Cerebellar nuclear complex (tissue), 1 donor: ENCODE data around the gene HOXD9.

Experiments used
- DNase-seq, 2 experiments: peaks; one replicate each; lab custom pipeline; 2025; lab: John Stamatoyannopoulos, UW

The HOXD9 gene

DNA sequence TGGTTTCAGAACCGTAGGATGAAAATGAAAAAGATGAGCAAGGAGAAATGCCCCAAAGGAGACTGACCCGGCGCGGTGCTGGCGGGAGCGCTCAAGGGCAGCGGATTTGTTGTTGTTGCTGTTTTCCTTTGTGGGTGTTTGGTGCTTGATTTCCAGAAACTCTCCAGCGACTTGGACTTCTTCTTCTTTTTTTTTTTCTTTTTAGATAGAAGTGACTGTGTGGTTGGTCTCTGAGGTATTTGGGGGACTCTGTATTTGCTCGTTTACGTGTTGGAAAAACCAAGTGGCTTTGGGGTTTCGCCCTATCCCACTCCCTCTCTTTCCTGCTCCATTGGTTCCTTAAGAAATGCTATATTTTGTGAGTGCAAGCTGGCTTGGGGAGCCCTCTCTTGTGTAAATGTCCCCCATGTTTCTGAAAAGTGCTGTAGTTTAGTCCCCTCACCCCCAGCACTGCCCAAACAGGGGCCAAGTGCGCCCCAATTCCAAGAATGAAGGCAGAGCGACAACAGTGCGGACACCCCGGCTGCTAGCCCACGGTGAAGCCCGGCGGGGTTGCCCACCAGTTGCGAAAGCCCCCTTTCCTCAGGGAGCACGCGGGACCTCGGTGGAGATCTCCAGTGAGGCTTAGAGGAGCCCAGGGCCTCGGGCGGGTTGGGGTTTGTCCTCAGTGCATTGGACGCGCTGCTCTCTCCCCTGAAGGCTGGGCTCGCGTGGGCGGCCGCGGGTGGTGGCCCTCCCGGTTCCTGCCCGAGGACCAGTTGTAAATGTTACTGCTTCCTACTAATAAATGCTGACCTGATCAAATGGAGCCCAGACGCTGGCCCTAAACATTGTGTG lies 1.8 kb downstream of the HOXD9 start:
- no peak for DNase-seq

DNA sequence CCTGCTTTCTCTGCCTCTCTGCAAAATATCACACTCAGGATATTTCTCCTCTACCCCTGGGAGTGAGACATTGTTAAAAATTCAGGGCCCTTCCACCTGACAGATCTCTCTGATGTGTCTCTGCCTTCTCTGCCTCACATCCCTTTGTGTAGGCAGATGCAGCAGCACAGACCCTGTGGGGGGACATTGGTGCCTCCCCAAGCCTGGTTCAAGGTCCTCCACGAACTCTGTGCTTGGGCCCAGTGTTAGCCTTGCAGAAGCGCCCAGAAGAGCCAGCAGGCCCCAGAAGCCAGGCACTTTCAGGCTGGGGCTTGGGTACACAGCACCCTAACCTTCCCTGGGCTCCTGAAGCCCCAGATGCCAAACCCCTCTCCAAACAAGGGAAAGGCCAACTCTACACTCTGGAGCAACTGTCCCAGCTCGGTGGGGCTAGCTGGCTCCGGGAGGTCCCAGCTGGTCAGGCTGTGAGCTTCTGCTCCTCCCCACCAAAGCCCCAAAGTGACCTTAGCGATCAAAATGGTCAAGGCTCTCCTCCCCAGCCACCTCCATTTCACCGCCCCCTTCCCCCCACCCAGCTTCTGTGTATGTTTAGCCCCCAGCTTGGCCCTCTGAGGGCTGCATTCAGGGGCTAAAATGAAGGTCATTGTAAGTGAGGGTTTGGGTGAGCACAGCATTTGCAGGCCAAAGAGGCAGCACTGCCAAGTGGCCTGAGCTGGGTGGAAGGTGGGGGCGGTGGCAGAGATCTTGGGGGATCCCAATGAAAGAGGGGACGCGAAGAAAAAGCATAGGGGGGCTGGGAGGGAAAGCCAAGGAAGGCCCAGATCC lies 2.6 kb downstream of the HOXD9 start:
- DNase-seq = no peak

DNA sequence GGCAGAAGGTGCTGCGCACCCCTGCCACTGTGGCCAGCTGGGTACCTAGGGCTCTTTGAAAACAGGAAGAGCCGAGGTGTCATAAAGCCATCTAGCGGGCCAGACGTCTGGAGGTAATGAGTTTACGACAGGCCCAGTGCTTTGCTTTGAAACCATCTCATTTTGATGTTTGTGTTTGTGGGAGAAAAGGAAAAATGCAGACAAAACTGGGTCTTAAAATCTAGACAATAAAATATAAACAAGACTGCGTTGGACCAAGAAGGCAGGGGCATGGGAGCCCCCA lies 3.2 kb downstream of the HOXD9 start:
- DNase-seq = no peak

DNA sequence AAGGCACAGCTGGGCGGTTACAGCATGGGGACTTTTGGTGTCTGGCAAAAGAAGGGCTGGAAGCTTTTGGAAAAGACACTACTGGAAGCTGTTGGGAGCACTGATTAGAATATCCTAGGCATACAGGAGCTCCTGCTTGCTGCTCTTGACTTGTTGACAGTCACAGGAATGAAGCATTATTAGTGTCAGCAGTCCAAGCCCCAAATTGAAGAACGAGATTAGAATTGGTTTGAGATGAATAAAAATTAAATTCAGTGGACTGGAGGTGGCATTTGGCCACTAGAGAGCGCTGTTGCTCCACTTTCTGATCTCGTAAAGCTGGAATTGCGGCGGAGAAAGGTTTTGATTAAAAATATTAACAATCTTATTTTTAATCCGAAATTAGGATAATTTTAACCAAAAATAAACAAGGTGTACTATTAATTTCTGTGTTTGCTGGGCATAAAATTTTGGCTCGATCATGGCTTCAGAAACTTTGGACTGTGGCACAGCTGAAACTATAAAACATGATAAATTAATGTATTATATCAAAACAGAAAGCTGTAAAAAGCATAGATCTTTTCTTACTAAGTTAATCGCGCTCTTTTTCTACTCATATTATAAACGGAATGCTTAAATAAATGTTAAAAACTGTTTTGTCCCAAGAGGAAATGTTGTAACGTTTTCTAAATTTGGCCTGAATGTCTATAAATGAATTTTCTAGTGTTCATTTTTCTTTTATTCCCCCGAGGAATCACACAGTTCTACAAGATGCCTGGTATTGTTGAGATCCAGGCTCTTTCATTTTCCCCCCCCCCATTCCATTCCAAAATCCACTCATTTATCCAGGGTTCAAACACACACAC lies 4.6 kb downstream of the HOXD9 start:
- DNase-seq = no peak

DNA sequence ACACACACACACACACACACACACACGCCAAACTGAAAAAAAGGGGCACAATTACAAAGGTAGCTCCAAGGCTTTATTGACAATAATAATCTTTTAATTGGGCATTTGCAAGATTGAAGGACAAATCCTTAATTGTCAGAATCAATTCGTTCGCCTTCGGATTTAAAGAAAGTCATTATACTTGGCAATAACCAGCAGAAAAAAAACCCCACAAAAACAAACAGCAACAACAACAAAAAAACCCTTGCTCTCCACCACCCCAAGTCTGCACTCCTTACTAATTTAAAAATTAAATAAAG lies 5.2 kb downstream of the HOXD9 start:
- no peak for DNase-seq

DNA sequence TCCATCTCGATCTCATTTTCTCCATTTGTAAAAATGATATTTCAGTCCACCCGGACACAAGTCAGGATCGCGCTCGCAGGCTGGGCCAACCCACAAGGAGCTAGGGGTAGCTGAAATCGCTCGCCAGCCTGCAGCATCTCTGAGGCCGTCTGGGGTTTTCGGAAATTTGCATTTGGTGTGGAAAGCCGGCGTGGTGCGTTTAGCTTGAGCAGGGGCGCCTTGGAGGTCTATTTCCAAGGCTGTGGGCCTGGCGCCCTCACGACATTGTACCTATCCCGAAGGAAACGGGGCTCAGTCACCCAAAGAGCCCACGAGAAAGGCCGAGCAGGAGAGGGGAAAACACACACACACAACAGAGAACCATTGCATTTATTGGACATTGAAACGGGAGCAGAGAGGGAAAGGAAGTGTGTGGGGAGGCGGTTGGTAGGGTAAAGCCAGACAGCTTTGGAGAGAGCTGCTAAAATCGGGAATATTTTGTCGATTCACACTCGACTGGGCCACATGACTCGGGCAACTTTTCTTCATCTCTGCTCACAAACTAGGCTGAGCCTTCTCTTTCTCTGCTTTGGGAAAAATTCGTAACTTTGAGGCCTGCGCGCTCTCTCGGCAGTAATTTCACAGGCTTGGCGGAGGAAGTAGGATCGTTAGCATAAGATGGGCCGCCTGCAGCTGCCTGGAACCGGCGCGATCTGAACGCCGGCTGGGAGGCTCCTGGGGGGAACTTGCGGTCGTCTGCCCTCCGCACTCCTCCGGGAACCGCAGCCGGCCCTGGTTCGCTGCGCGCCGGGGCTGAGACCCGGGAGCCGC lies 5.9 kb downstream of the HOXD9 start:
- DNase-seq = no peak

DNA sequence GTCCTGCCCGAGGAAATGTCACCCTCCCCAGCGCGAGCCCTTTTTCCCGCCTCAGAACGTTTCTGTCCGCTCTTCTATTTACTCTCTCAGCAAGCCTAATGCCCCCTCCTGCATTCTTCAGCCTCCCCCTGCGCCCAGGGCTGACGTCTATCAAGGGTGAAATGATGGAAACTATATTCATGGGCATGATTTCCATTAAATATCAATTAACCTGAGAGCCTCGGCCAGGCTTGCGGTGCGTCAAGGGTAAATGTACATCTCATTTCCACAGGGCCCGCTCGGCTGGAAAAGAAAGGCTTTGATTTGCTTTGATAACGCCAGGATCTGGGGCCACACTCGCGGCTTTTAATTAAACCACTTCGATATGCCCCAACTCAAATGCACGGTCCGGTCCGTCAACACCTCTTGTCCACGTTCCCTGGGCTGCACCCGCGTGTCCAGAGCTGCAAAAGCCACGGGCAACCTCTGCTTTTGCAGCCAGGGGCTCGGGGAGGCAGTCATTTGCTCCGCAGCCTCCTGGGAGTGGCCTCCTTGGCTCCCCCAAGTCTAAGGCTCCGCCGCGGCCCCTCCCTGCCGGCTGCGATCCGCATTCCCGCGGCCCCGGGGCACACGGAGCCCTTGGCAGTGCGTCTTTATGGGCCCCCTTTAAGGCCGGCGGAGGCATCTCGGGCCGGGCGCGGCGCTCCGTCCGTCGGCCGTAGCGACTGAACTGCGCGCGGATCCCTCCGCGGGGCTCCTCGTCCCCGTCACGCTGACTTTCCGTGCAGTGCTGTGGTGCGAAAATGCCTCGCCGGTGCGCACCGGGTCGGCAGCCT lies 6.7 kb downstream of the HOXD9 start, which contains the start of gene HOXD8:
Gene HOXD8, plus strand, starts transcription at position 724 of the 815 bp plus-strand sequence. CDS start 662 bp downstream, outside the sequence.
- no peak for DNase-seq

DNA sequence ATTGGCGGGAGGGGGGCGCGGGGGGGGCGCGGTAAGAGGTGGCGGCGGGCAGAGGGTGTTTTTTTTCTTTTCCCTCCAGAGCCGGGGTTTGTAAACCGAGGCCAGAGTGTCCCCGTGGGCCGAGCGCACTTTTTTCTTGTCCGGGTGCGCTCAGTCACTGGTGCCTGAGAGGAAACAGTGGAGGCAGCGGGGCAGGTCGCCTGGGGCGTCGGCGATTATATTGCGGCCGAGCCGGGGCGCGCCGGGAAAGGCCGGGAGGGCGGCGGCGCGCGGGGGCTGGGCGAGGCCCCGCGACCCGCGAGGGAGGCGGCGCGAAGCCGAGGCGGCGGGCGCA lies 7.3 kb downstream of the HOXD9 start:
- no peak for DNase-seq

DNA sequence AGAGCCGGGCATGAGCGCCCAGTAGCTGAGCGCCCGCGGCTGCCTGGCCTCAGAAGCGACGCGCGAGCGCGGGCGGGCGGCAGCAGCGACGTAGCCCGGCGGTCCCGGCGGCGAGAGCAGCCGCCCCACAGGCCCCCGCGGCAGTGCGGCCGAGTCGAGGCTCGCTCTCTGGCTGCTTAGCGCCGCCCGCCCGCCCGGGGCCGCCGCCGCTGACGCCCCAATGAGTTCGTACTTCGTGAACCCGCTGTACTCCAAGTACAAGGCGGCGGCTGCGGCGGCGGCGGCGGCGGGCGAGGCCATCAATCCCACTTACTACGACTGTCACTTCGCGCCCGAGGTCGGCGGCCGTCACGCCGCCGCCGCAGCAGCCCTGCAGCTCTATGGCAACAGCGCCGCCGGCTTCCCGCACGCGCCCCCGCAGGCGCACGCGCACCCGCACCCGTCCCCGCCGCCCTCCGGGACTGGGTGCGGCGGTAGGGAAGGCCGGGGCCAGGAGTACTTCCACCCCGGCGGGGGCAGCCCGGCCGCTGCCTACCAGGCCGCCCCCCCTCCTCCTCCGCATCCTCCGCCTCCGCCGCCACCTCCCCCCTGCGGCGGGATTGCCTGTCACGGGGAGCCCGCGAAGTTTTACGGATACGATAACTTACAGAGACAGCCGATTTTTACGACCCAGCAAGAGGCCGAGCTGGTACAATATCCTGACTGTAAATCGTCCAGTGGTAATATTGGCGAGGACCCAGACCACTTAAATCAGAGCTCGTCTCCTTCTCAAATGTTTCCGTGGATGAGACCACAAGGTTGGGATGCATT lies 7.8 kb downstream of the HOXD9 start:
- DNase-seq = no peak

DNA sequence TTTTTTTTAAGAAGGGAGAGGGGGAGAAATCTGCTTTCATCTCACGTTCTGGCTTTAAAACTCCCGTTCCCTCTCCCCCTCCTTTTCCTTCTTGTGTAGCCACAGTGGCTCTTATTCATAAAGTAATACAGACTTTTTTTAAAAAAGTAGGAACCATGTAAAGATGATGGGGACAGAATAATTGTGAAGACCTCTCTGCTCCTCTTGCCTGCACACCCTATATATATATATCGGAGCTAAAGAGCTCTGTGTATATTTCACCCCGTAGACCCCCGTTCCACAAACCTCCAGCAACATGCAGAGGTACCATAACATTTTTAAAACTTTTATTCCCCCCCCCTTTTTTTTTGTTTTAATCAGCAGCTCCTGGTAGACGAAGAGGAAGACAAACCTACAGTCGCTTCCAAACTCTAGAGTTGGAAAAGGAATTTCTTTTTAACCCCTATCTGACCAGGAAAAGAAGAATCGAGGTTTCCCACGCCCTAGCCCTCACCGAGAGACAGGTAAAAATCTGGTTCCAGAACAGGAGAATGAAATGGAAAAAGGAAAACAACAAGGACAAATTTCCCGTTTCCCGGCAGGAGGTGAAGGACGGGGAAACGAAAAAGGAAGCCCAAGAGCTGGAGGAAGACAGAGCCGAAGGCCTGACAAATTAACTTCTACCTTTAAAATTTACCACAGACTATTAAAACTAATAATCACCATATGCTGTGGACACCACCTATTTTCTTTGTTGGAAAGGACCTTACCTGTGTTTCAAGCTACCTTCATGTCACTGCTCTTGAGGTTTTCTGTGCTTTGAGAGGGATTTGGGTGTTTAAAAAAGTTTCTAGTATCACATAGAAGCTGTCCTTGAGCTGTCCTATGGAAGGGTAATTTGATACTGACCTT lies 8.7 kb downstream of the HOXD9 start:
- no peak for DNase-seq

DNA sequence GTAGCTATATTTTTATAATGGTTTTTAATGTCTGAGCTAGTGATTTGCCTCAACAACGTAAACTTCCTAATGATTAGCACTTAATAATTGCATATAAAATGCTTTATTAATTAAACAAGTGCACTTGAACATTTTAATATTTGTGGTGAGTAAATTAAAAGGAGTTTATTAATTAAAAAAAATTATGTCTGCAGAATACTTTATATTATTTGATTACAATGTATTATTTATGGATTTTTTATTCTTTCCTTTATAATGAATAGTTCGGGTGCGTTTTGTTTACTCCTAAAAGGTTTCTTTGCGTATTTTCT lies 9.3 kb downstream of the HOXD9 start:
- no peak for DNase-seq

DNA sequence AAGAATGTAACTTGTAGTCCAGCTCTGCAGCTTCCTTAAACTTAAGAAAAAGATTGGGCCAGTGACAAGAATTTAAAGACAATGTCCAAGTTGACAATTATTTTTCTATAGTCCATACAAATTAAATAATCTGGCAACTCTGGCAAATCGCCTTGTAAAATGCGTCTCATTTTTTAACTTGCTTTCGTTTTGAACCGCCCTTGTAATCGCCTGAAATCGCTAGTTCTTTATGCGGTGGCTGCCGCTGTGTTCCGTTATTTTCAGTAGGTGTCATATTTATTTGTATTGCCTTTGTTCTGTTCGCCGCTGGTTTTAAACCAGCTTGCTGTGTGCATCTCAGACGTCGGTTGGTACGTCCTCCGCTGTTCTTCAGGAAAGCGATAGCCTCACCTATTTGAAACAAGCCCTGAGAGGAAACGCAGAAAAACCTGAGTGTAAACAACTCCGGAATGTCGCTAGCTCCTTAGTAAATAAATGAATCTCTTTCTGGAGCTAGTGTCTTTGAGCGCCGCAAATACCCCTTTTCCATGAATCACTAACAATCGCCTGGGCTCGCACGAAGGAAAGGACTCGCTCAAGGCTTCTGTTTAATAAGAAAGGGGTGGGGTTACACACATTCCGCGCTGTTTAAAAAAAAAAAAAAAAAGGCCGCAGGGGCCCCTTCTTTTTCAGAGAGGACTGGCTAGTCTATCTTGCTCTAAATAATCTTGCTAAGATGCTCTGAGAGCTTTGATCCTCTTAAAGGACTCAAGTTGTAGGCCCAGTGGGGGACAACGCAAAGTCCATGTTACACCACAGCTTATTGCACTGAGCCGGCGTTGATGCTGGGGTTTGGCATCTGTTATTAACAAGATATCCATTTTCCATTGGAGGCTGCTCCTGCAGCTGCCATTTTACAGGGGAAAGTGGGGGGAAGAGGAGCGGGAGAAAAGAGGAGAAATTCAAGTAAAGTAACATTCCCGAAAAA lies 10.0 kb downstream of the HOXD9 start:
- no peak for DNase-seq

DNA sequence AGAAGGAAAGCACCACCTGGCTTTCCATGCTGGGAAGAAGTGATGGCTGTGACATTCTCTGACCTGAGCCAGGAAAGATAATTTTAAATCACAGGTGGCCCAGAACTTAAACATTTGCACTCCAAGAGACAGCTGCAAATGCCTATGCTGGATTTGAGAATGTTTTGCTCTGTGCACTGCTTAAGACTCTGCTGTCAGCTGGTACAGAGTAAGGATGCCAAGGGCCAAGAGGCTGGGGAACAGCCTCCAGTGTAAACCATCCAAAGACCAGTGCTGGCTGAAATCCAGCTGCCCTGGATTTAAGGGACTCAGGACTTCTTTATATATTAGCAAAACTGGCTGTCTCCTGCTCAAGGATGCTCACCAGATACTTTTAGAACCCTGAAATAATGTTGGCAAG lies 10.9 kb downstream of the HOXD9 start:
- DNase-seq = no peak

DNA sequence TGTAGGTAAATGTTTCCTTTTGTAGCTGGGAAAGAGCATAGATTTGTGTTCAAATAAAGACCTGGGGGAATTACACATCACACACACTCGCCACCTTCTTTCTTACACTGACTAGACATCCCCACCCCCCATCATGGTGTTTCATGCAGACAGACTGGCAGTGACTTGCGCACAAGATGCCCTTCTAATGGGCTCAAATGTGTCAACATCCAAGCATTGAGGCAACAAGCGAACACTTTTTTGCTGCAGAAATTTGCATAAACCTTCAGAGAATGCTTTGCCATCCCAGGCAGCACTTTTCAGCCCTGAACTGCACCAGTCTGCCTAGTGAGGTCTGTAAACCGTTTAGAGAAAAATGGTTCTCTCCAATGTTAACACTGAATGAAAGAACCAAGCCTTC lies 11.5 kb downstream of the HOXD9 start:
- no peak for DNase-seq

DNA sequence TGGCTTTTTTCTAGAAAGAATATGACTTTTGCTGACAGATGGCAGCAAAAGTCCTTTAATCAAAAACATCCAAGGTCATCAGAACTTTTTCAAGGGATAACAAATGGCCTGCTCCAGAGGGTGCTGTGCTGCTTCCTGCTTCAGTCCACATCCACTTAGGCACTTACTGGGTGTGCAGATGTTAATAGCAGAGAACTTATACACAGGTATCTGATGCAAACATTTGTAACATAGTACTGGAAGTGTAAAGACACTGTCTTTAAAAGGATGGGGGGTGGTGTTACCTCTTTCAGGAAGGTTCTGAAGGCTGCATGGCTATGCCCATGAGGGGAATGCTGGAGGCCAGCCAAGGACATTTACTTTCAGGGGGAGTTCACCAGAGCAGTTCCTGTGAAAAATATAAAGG lies 12.5 kb downstream of the HOXD9 start:
- DNase-seq = no peak

DNA sequence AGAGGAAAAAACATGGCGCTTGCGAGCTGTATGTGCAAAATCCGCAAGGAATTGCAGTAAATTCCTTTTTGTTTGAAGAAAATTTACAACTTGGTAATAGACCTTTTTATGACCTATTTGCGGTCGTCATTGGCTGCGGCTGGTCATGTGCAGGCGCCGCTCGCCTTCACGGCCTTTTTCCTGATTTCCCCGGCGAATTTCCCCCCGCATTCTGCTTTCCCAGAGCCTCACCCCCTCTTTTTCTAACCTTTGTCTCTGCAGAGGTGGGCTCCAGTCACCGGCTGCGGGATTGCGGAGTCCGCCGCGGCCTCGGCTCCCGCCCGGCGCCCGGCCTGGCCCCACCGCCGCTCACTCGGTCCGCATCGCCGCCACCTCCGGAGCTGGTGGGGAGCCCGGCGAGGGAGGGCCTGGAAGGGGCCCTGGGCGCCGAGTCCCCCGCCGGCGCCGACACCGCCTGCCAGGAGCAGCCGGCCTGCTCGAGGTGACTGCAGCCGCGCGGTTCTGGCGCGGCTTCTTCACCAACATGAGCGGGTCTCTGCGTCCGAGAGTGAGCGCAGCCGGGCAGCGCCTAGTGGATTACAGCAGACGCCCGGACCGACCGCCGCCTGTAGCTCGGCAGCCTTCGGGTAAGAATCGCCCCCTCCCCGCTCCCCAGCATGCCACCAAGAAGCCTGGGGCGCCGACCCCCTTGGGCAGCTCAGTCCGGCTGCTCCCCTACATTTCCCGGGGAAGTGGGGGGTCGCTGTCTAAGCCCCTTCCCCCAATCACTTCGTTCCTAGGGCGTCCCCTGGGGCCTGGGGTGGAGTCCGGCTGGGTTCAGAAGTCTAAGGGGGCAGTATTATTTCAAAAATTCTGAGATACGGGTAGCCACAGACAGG lies 14.1 kb downstream of the HOXD9 start:
- DNase-seq = no peak

DNA sequence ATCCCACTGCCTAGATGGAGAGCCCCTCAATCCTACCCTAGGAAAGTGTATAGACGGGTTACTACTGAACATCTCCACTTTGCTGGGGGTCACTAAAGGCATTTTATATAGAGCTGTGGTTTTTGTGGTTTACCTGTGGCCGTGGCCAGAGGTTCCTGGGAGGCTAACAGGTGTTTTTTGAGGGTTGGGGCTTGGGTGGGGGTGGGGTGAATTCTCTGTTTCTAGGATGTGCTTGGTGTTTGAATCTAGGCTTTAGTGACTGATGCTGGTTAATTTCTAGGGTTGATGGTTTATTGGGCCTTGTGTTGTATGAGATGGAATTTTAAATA lies 14.7 kb downstream of the HOXD9 start:
- no peak for DNase-seq
